B cell (primary cell): Measurements from ENCODE around the gene SMAGP. TPM values are rescaled to one million over a fixed set of nuclear protein-coding genes. Genes with fewer than 3 reads are reported as not detected.

Source experiments
- ATAC-seq: fragments of 200-7000 bp; cut with Tn5 transposase; one replicate; pipeline ENCODE4 v1.10.0; 2021; ENCODE audit warnings: low read depth, mild to moderate bottlenecking, moderate number of reproducible peaks, moderate library complexity
- CTCF ChIA-PET: fragments of 350-600 bp; sonication (Branson Sonifier 250); formaldehyde crosslinking; loops from one replicate; lab custom pipeline; 2021; ENCODE audit warnings: antibody characterized with exemption, inconsistent platforms; lab: Charles Lee
- POLR2A ChIA-PET: fragments of 350-600 bp; sonication (Branson Sonifier 250); formaldehyde crosslinking; loops from one replicate; lab custom pipeline; 2021; ENCODE audit warnings: antibody characterized with exemption; lab: Charles Lee
- DNase-seq: peaks from one replicate; pipeline ENCODE4 v3.0.0; 2013
- H2AFZ ChIP-seq: 2 replicates; pipeline ENCODE4 v1.6.1; 2012; ENCODE audit warnings: mild to moderate bottlenecking, low read depth, low read length; ENCODE audit not compliant: insufficient read depth, poor library complexity, severe bottlenecking
- H3K27ac ChIP-seq, 2 donors: 1 replicate in 1 of 2; 2 replicates in 1 of 2; pipeline ENCODE4 v1.5.1; 2012 to 2013; ENCODE audit warnings: low read length in 2 of 2, mild to moderate bottlenecking in 2 of 2, moderate library complexity in 1 of 2
- H3K27me3 ChIP-seq, 4 experiments: fragments of 200-600 bp in 1 of 4; sonication (generic) in 1 of 4; replicated peaks in 1 of 4; 1 replicate in 2 of 4; 2 replicates in 2 of 4; pipeline versions ENCODE4 v1.6.1 to v1.7.0; 2013 to 2016; ENCODE audit warnings: low read length in 3 of 4, mild to moderate bottlenecking in 2 of 4, mixed read lengths in 1 of 4, moderate library complexity in 1 of 4; ENCODE audit not compliant: insufficient read depth in 4 of 4, control insufficient read depth in 3 of 4; ENCODE audit errors: control extremely low read depth in 1 of 4
- H3K36me3 ChIP-seq, 2 experiments: replicated peaks in 1 of 2; 1 replicate in 1 of 2; 2 replicates in 1 of 2; pipeline versions ENCODE4 v1.6.1 to v1.7.1; 2013; ENCODE audit warnings: low read length in 1 of 2; ENCODE audit not compliant: insufficient read depth in 2 of 2, control insufficient read depth in 1 of 2; ENCODE audit errors: control extremely low read depth in 1 of 2, extremely low read depth in 1 of 2
- H3K4me1 ChIP-seq, 2 donors: fragments of 200-600 bp in 1 of 2; sonication (generic) in 1 of 2; 1 replicate in 1 of 2; 2 replicates in 1 of 2; pipeline versions ENCODE4 v1.5.1 to v1.6.1; 2013 to 2017; ENCODE audit warnings: low read length in 2 of 2; ENCODE audit not compliant: control insufficient read depth in 2 of 2, insufficient read depth in 2 of 2
- H3K4me2 ChIP-seq: replicated peaks from 2 replicates; pipeline ENCODE3; 2012; ENCODE audit warnings: mild to moderate bottlenecking, low read depth, low read length; ENCODE audit not compliant: poor library complexity, severe bottlenecking
- H3K4me3 ChIP-seq, 5 experiments: fragments of 200-600 bp in 1 of 5; sonication (generic) in 1 of 5; 1 replicate in 3 of 5; 2 replicates in 2 of 5; pipeline versions ENCODE4 v1.5.1 to v1.7.0; 2011 to 2016; ENCODE audit warnings: low read length in 4 of 5, mild to moderate bottlenecking in 4 of 5, low read depth in 2 of 5, control low read depth in 1 of 5, moderate library complexity in 1 of 5; ENCODE audit not compliant: insufficient read depth in 1 of 5; ENCODE audit errors: control extremely low read depth in 1 of 5, extremely low read depth in 1 of 5
- H3K79me2 ChIP-seq: fragments of 200-600 bp; sonication (generic); one replicate; pipeline ENCODE4 v1.6.0; 2016; ENCODE audit warnings: low read length; ENCODE audit not compliant: control insufficient read depth, insufficient read depth
- H3K9ac ChIP-seq: fragments of 200-600 bp; sonication (generic); 2 replicates; pipeline ENCODE4 v1.6.1; 2017; ENCODE audit warnings: mild to moderate bottlenecking, low read length, moderate library complexity
- H3K9me3 ChIP-seq, 3 donors: one replicate each; pipeline versions ENCODE4 v1.6.1 to v1.7.1; 2013; ENCODE audit warnings: low read length in 2 of 3; ENCODE audit not compliant: control insufficient read depth in 2 of 3, insufficient read depth in 1 of 3; ENCODE audit errors: control extremely low read depth in 1 of 3
- H4K20me1 ChIP-seq: 2 replicates; pipeline ENCODE4 v1.6.0; 2012; ENCODE audit warnings: mild to moderate bottlenecking, low read length; ENCODE audit not compliant: insufficient read depth, control insufficient read depth, poor library complexity, severe bottlenecking
- H3K27ac Mint-ChIP-seq: one replicate; pipeline ENCODE4 v1.8.0; 2021; ENCODE audit warnings: mixed read lengths
- H3K27me3 Mint-ChIP-seq: one replicate; pipeline ENCODE4 v1.8.0; 2021; ENCODE audit warnings: mixed read lengths
- H3K4me1 Mint-ChIP-seq: one replicate; pipeline ENCODE4 v1.8.0; 2021; ENCODE audit warnings: mixed read lengths
- H3K4me3 Mint-ChIP-seq: one replicate; pipeline ENCODE4 v1.8.0; 2021; ENCODE audit warnings: mixed read lengths
- H3K9me3 Mint-ChIP-seq: one replicate; pipeline ENCODE4 v1.8.0; 2022; ENCODE audit warnings: mixed read lengths; ENCODE audit not compliant: insufficient read depth
- CTCF ChIP-seq: fragments of 200-600 bp; IDR thresholded peaks from one replicate; pipeline ENCODE4 v1.8.0; 2022; ENCODE audit warnings: antibody characterized with exemption, mild to moderate bottlenecking
- EZH2 ChIP-seq: IDR thresholded peaks from 2 replicates; pipeline ENCODE4 v1.6.1; 2012; ENCODE audit warnings: borderline replicate concordance, low read depth, mild to moderate bottlenecking, moderate library complexity, low read length; ENCODE audit not compliant: insufficient read depth, poor library complexity, severe bottlenecking
- WGBS: methylation state at CpG from one replicate; pipeline ENCODE4 v1.1.5; 2013; ENCODE audit warnings: missing lambda C conversion rate; ENCODE audit not compliant: insufficient coverage; 5-methylcytosine and 5-hydroxymethylcytosine counted together
- intact Hi-C: fragments of 100-400 bp; cut with micrococcal nuclease; formaldehyde crosslinking; loops from one replicate; pipeline ENCODE4 v1.10.0; 2022
- polyA plus RNA-seq: library from polyadenylated mRNA; depleted of rRNA; stranded (reverse); fragments of >200 nt; gene quantifications from 2 replicates; pipeline ENCODE4 v1.2.3, GENCODE V29; 2012
- total RNA-seq, 2 donors: library from RNA; stranded (reverse); fragments of 120-200 nt in 1 of 2; gene quantifications; 1 replicate in 1 of 2; 2 replicates in 1 of 2; pipeline versions ENCODE4 v1.2.3 to v1.2.4, GENCODE V29; 2013 to 2022

Gene SMAGP
- total and polyA plus RNA-seq, 2 donors (not counting 1 experiment from before 2014, with no cell fraction given) = 10.4 to 21.6 TPM

GRCh38 chr12:51216642-51217041, 53.6 kb downstream of the SMAGP start:
- Histone ChIP-seq H3K9me3 (no peaks in the 10 kb centered on the region), H2AFZ (peak overlapping the region; percentile 84), H3K9ac (no peak overlapping the region), H3K79me2 (peaks cover 3% of the 10 kb centered on the region), H3K4me1 (peaks cover 6 to 18% of the 10 kb centered on the region in 2 donors), H3K27me3 (no peaks in the 10 kb centered on the region), H3K36me3 (no peaks in the 10 kb centered on the region), H3K4me2 (peak overlapping the region; percentile 96), H3K27ac (peak overlapping the region; percentile 64 to 93), H4K20me1 (no peaks in the 10 kb centered on the region), H3K4me3 (peak overlapping the region in 4 of 5 experiments; percentile 38 to 86 (median 78))
- intact Hi-C loops = loop anchor here (1.0 to 5.0 kb wide), 5 partner anchors 43 to 1791 kb away; partner anchors contain the start of genes EIF4B, SMAGP and TFCP2
- Mint-ChIP-seq H3K4me3 (peak overlapping the region; percentile 75), H3K27ac (peak overlapping the region; percentile 64), H3K9me3 (no peaks in the 10 kb centered on the region), H3K27me3 (no peaks in the 10 kb centered on the region), H3K4me1 (peaks cover 19% of the 10 kb centered on the region)
- TF ChIP-seq CTCF (no peak), EZH2 (no peak)
- DNase-seq (no peak), ATAC-seq (no peak)
- WGBS = 80% methylated on average over 5 of the region's 7 CpGs
- ChIA-PET CTCF (interaction anchor here (1.0 to 2.4 kb wide), 3 partner anchors 21 to 124 kb away, joined by 3 to 20 read pairs (median 18); partner anchors contain the start of genes DAZAP2 and SMAGP), POLR2A (interaction anchor here (1.6 to 2.5 kb wide), 3 partner anchors 22 to 190 kb away, joined by 6 to 70 read pairs (median 9); partner anchors contain the start of genes DAZAP2 and SLC11A2)

- Histone ChIP-seq H3K9ac (no peak overlapping the region), H2AFZ (no peak overlapping the region), H3K4me3 (no peak overlapping the region), H3K4me2 (no peak overlapping the region), H4K20me1 (no peaks in the 10 kb centered on the region), H3K9me3 (no peaks in the 10 kb centered on the region), H3K4me1 (peaks cover 6 to 18% of the 10 kb centered on the region in 2 donors), H3K36me3 (peaks cover 0 to 5% of the 10 kb centered on the region in 2 experiments), H3K27ac (no peak overlapping the region), H3K79me2 (peaks cover 3% of the 10 kb centered on the region), H3K27me3 (no peaks in the 10 kb centered on the region)
- Mint-ChIP-seq H3K4me1 (peaks cover 18% of the 10 kb centered on the region), H3K27ac (no peak overlapping the region), H3K4me3 (no peak overlapping the region), H3K27me3 (no peaks in the 10 kb centered on the region), H3K9me3 (no peaks in the 10 kb centered on the region)
- TF ChIP-seq EZH2 = no peak
- no peak for TF ChIP-seq CTCF
- ChIA-PET POLR2A (interaction anchor here (0.6 kb wide), 1 partner anchor 55 kb away, joined by 3 read pairs; the partner anchor contains the start of gene SMAGP), CTCF (interaction anchor here (0.7 kb wide), 1 partner anchor 120 kb away, joined by 4 read pairs; no protein-coding TSS in a partner anchor)
- intact Hi-C loops = loop anchor here (5.0 kb wide), 3 partner anchors 127 to 1792 kb away; partner anchors contain the start of gene EIF4B
- 100% methylated on average over 4 of the region's 5 CpGs for WGBS
- DNase-seq (no peak), ATAC-seq (no peak)
Measured at GRCh38 chr12:51214895-51215294, 55.3 kb downstream of the SMAGP start.
